Measurements from ENCODE around the gene SYCP3. TPM values are rescaled to one million over a fixed set of nuclear protein-coding genes. Genes with fewer than 3 reads are reported as not detected.

SYCP3 gene
- total RNA-seq, 4 donors from 2014 or later = 0.31 to 0.36 TPM; not detected in 2

DNA sequence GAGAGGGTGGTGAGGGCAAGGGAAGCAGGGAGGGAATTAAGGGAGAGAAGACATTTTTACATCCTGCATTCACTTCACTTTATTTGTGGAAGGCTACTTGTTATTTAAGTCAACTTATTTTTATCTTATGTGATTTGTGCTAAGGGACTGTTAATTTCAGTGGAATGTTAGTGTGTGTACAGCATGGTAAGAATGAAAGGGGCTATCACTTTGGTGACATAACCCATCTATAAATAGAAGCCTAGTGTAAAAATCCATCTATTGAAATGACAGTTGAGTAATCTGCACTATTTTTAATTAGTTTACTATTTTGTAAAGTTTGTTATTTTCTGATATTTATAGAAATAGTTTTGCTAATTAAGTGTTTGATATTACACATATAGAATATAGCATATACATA lies 58.6 kb downstream of the SYCP3 start:
- DNase-seq (ENCODE audit: low spot score) (no peak), ATAC-seq (ENCODE audit: low FRiP score) (no peak)
- TF ChIP-seq CTCF (IDR thresholded peaks at IDR 0.05) = no peak

- DNase-seq (ENCODE audit: low spot score) (no peak), ATAC-seq (ENCODE audit: low FRiP score) (no peak)
- TF ChIP-seq CTCF (IDR thresholded peaks at IDR 0.05) = no peak
These were observed 59.0 kb downstream of the SYCP3 start for GRCh38 chr12:101680240-101680639.

Small RNA genes lying within 50 kb of the gene (small RNA-seq; reads per million reads assigned to genes)
- not detected for gene RNA5SP368
- not detected for gene RNU6-101P
- not detected for gene RNY1P16

Other genes starting within 250 kb of the SYCP3 start
- gene MYBPC1, start 144.5 kb downstream of the SYCP3 start, total RNA-seq = not detected
- 100 to 1,000 TPM in 1 of 4 donors, 10 to 100 TPM in 3; 43.8 to 107 (median 60.2) TPM for gene CHPT1, start 41.8 kb downstream of the SYCP3 start, total RNA-seq
- 10 to 100 TPM; 18.3 to 28.8 (median 24.8) TPM for gene GNPTAB, start 91.5 kb upstream of the SYCP3 start, total RNA-seq
- 10 to 100 TPM; 22.3 to 37.5 (median 25.4) TPM for gene DRAM1, start 138.1 kb upstream of the SYCP3 start, total RNA-seq

Measured in omental fat pad (tissue), 4 donors.